A549 treated with RU486 at 1 μM for 4 hours (cell line): ENCODE measurements around the gene AGBL1. TPM values are rescaled to one million over a fixed set of nuclear protein-coding genes. Genes with fewer than 3 reads are reported as not detected.

ENCODE experiments used
- total RNA-seq: library from RNA; stranded (reverse); fragments of 200-300 nt; extraction: Qiagen RNA extraction; gene quantifications from 5 replicates; pipeline ENCODE4 v1.2.3, GENCODE V29; 2022; ENCODE audit warnings: low read depth

The AGBL1 gene
- total RNA-seq, result not detected in 5 replicates

GRCh38 chr15:86079508-86080266 lies at the start of gene AGBL1:
Gene AGBL1, plus strand, starts transcription at chr15:86079871.

